HG03159 (cell line): ENCODE data around the gene HMGXB4.

Source experiments
- ATAC-seq: cut with Tn5 transposase; IDR thresholded peaks from one replicate; pipeline ENCODE4 v1.9.1; 2021; ENCODE audit warnings: mild to moderate bottlenecking, moderate library complexity; ENCODE audit not compliant: unreplicated experiment

HMGXB4 gene

DNA sequence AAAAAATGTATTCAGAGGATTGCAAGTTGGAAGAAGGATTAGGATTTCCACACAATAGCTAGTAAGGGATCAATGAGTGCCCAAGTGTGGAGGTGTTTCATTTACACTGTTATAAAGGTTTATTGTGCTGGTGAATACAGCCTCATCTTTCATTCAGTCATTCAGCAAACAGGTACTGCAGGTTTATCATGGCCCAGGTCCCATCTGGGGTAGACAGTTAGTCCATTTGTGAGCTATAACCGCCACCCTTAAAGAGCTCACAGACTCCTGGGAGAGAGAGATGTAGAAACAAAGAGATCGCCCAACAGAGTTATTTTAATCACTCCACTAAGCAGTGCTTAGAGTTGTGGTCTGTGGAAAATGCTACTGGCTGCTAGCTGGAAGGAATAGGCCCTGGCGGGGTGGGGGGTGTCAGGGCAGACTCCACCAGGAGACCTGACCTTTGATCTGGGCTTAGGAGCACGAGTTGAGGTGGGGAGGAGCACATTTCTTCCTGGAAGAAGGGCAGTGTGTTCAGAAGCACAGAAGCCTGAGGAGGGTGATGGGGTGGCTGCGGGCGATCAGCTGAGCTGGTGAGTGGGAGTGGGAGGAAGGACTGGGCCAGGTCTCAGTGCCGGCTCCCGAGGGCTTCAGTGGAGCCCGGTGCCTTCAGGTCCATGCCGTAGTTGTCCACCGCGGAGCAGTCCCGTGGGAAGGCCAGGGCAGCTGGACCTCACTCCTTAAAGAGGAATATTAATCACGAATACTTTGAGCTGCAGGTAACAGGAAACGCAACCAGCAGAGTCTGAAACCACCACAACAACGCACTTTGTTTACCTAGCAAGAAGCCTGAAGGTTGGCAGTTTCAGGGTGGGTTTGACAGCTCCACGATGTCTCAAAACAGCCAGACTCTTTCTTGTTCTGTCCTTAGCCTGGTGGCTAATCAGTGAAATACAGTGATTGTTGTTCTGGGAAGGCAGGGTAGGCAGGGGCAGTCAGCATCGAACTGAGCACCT lies 53.6 kb downstream of the HMGXB4 start:
- ATAC-seq: no peak

DNA sequence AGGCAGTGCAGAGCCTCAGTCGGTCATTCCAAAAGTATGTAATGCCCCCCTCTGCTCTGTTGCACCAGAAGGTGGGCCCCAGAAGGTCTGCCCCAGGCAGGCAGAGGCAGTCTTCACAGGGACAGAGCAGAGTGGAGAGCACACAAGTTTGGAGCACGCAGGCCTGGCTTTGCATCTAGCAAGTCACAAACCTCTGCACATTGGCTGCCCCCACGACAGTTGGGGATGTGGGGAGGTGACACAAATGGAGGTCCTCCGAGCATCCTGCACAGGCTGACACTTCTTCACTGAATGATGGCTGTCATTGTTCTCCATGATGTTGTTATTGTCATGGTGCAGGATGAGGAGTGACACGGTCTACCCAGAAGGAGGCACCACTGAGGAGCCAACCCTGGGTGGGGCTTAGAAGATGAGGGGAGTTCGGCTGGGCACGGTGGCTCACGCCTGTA lies 54.3 kb downstream of the HMGXB4 start:
- ATAC-seq: no peak

DNA sequence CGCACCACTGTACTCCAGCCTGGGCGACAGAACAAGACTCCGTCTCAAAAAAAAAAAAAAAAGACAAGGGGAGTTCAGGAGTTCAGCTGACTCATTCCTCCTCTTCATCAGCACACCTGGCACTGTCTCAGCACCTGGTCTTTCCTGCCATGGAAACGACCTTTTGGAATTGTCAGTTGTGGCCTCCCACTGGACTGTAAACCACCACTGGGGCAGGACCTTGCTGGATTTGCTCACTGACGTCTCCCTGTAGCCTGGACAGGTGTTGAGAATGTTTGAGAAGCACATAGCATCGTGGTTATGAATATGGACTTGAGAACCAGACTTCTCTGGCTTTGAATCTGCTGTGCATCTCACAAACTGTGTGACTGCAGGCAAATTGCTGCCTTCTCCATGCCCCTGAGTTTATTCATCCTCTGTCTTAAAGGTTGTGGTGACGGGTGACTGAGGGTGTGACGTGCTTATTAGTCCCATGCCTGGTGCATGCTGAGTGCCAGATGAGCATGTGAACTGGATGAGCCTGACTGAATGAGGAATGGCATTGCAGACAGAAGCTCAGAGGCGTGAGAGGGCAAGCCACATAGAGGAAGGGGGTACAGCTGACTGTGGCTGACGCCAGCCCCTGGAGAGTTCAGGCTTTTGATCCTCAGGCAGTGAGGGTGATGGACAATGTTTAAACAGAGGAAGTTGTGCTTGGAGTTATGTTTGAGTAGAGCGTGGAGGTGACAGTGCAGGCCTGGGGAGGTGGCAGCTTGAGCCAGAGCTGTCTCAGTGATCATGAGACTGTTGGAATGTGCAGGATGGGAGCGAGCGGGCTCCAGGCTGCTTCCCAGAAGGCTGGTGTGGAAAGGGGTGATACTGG lies 55.1 kb downstream of the HMGXB4 start:
- ATAC-seq: no peak

DNA sequence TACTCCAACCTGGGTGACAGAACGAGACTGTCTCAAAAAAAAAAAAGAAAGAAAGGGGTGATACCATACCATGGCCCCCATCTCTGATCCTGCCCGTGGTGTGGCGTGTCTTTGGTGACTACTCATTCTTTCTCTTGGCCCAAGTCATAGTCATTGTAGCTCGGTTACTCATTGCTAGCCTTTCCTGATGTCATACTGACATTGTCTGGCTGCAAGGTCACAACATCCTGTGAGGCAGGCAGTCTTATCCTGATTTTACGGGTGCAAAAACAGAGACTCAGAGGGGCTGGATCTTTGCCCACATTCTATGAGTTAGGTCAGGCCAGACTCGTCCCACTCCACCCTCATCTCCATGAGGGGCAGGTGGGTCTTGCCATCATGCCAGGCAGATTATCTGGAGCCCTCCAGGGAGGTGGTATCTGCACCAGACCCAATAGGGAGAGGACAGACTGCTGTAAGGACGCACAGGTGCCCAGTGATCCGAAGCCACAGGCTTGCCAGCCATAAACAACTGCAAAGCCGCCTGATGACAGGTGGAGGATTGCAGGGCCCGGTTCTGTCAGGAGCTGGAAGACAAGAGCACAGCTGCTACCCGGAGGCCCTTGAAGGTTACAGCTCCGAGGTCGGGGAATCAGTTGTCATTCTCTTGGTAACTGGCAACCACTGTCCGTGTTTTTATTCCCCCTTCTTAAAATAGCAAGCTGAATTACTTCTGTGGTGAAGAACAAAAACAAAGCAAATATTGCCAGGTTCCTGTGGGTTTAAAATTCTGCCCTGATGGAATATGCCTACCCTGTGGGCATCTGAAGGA lies 56.2 kb downstream of the HMGXB4 start:
- no peak for ATAC-seq

DNA sequence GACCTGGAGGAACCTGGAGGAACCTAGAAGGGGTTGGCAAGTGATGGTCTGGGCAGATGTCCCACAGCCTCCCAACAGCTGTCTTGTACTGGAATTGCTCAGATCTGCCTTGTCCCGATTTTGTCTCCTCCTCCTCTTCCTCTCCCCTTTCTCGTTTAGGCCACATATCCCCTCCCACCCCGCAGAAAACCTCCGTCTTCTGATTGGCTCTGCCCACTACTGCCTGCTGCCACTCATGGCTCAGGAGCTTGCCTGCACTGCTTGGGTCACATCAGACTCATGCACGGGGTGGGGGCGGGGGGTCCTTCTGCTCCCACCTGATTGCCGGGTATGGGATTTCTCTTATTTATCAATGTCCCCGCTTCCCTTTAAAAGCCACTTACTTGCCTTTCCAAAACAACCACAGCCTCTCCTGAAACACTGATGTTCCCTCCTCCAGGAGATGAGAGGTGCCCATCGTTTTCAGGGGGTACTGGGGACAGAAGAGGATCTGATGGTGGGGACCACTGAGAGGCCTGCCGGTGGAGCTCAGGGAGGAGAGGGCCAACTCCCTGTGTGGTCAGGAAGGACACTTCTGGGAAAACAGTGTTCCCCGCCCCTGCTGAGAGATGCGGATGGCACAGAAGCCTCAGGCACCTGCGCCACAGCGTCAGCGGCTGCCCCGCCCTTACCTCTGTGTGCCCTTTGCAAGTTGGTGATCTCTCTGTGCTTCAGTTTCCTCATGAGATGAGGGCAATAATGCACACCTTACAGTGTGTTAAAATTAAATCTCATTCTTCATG lies 57.1 kb downstream of the HMGXB4 start:
- ATAC-seq: no peak

DNA sequence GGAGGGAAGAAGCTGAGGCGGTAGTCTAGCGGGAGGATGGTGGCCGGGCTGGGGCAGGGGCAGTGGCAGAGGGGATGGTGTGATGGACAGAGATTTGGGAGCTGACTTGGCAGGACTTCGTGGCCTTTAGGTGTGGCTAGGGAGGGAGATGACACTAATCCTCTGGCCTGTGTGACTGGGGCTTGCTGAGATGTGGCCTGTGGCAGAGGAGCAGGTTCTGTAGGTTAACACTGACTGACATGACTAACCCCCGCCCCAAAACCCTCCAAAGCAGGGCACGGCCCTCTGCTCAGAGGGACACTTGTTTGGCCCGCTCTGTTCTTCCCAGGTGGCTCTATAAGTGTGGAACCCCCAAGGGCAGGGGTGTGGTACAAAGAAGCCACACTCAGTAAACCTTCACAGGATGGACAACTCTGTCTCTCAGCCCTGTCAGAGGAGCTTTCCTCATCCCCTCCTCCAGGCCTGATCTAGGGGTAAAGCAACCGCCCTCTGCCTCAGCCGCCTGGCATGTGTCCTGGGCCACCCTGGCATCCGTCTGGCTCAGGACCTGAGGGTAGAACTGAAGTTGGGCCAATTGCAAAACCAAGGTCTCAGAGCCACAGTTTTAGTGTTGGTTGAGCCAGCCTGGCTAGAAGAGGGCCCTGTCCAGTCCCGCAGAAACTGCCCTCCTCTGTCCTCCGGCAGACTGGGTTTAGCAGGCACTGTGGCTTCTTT lies 58.0 kb downstream of the HMGXB4 start:
- ATAC-seq: no peak

DNA sequence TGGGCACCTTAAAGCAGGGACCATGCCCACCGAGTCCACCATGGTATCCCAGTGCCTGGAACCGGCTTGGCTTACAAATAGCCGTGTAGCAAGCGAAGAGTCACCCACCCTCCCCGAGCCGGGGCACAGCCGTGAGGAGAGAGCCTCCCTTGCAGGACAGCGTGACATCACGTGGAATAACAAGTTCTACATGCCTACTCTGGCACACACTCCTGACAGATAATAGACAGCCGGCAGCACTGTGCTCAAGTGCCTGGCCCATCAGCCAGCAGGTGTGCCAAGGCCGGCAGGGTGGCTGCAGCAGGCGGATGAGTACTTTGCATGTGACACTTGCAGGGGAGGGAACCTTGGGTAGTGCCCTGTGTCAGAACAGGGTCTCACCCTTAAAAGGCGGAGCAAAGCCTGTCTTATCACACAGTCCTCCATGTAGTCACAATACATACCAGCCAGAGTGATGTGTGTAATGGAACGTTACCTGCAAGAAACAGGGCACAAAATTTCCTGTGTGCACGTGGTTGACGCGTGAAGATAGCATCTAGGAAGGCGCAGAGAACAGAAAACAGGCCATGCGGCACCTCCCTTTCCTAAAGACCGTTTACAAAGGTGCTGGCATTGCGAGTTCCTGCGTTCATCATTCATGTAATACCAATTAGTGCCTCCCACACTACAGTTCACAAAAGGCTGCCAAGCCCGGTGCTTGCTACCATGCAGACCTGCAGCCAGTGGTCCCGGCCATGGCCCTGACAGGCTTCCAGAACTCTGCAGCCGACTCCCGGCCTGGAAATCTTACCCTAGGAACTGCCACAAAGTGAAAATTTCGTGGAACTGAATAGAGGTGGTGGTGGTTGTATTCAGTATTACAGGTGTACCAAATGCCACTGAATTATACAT lies 58.8 kb downstream of the HMGXB4 start:
- no peak for ATAC-seq

DNA sequence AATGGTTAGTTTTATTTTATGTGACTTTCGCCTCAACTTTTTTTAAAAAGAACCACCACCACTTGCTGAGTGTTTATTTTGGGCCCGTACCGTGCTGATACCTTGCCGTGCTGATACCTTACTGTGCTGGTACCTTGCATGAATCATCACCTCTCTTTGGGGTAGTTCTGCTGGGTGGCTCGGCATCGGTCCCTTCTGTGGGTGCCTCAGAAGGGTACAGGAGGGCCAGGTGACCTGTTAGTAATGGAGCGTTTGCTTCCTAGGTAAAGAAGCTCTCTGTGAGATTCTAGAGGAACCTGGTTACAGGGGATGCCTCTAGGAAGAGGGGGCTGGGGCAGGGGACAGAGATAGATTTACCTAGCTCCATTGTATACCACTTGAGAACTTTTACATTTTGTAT lies 59.5 kb downstream of the HMGXB4 start:
- no peak for ATAC-seq

DNA sequence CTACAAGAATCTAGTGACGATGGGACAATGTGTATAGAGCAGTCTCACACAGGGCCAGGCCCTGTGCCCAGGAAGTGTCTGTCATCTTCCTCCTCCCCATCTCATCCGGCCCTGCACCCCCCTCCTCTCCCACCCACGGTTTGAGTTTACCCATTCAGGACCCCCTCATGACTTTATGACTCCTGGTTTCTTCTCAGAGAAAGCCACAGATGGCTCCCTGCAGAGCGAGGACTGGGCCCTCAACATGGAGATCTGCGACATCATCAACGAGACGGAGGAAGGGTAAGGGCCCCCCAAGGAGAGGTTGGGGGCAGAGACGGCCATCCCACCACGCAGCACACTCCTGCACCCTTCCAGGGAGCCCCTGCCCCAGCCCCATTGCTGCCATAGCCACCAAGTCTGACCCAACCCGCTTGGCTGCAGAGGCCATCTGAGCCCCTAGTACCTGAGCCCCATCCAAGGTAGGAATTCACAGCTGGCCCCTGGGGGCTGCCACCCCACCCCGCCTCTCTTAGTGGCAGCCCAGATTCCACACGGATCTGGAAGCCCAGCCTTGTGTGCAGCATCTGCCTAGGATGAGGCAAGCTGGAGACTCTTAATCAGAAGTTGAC lies 60.5 kb downstream of the HMGXB4 start:
- ATAC-seq: no peak

DNA sequence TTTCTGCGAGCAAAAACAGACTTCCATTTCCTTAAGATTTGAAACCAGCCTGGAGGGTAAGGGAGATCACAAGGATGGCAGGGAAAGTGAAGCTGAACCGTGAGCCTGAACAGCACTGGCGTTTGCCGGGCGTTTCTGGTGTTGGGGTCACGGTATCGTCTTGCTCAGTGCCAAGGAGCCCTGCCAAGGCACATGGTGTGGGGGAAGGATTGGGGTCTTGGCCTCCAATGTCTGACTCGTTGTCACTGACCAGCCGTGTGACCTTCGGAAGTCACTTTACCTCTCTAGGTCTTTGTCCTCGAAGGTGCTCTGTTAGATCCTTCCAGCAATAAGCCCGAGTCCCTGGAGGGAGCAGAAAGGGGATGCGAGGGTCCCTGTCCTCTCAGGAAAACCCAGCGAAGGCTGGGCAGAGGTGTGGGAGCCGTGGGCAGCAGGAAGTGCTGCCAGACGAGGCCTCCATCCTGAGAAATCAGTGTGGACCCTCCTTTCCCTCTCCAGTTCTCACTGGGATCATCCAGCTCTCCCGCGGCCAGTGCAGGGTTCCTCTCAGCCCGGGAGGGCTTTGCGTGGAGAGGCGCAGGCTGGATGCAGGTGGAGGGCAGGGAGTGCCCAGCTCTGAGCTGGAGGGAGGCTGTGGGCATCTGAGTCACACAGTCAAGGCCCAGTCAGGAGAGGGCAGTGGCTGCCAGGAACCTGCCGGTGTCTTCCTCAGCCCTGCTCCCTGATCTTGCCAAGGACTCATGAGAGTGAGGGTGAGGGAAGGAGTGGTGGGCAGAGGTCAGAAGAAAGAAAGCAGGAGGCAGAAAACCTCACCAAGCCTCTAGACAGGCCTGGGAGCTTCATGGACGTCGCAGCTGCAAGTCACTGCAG lies 61.3 kb downstream of the HMGXB4 start:
- no peak for ATAC-seq

DNA sequence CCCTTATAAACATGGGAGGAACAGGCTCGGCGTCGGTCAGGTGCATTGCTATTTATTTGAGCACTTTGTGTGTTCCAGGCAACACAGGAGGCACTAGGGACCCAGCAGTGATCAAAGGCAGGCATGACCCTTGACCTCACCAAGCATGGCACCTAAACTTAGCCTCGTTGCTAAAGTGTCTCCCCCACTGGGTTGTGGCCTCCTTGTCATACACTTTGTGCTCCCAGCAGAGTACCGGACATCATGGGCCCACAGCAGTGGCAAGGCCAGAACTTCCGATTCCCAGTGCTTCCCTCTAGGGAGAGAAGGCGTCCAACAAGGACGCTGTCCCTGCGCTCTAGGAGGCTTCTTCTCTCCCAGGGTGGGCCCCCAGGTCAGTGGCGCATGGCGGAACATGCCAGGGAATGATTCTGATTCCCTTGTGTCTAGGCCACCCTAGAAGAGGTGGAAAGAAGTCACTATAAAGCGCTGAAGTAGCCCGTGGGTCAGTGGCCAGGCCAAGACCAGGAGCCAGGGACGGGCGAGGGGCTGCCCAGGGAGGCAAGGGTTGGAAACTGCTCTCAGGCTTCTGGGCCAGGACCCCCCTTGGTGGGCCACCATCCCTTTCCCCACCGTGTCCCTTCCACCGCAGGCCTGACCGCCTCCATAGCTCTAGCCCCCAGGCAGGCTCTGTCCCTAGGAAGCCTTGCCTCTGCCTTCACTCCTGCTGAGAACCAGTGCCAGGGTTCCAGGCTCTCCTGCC lies 62.1 kb downstream of the HMGXB4 start:
- no peak for ATAC-seq

DNA sequence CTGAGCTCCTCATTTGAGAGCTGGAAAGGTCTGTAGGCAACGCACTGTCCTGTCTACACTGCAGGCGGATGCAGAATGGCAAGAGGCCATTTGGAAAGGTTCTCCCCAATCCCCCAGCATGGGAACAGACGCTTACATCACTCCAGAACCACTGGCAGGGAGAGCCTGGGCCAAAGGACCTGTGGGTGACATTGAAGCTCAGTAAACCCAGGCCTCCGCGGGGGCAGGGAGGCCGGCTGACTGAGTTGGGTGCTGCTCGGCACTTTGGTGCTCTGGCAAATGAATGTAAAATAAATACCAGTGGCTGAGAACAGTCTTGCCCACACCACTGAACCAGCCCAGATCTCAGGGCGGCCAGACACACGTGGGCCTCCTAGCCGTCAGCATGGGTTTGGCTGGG lies 64.8 kb downstream of the HMGXB4 start:
- no peak for ATAC-seq

DNA sequence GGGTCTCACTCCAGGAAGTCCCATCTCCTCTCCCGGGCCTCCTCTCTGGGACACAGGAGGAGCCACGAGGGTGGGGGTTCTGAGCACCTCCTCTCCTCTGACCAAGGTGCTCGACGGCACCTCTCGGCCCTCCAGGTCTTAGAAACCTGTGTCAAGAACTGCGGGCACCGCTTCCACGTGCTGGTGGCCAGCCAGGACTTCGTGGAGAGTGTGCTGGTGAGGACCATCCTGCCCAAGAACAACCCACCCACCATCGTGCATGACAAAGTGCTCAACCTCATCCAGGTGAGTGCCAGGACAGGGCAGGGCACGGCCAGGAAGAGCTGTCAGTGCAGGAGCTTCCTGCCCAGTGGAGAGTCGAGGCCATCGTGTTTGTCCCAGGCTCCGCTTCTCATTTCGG lies 65.6 kb downstream of the HMGXB4 start:
- no peak for ATAC-seq

DNA sequence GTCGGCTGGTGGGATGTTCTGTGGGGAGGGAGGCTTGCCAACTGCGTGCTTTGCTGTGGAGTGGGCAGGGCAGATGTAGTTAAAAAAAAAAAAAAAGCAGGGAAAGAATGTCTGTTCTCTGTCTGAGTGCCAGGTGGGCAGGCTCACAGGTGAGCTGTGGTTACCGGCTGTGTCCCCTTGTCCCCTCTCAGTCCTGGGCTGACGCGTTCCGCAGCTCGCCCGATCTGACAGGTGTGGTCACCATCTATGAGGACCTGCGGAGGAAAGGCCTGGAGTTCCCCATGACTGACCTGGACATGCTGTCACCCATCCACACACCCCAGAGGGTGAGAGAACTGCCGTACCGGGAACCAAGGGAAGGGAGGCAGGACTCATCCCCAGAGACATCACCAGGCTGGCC lies 66.0 kb downstream of the HMGXB4 start:
- no peak for ATAC-seq

DNA sequence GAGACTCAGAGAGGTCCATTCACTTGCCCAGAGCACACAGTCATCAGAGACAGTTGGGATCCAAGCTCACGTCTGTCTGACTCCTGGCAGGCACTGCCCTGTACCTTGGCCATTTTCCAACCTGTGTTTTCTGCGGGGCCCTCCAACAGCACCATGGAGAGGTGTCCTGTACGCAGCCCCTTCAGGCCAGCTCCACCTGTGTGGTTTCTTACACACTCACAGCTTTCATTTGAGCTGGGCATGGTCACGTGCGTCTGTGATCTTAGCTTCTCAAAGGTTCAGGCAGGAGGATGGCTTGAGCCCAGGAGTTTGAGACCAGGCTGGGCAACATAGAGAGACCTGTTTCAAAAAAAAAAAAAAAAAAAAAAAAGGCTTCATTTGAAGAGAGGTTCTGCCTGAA lies 66.8 kb downstream of the HMGXB4 start:
- ATAC-seq: no peak

DNA sequence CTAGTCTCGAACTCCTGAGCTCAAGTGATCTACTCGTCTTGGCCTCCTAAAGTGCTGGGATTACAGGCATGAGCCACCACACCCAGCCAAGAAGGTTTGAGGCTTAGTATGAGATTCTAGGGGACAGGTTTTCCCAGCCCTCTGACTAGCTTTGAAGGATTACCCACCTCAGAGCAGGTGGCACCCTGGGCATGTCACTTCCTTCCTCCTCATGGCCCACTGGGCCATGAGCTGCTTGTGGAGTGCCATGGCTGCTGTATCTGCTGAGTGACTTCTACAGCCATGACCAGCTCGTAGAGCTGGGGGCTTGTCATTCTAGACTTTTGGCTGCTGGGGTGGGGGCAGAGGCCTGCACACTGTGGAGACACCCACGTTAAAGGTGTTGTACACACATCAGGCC lies 67.5 kb downstream of the HMGXB4 start:
- ATAC-seq: no peak
